Progenitor cell of endocrine pancreas (in vitro differentiated cells): ENCODE data around the gene PHF13. TPM values are rescaled to one million over a fixed set of nuclear protein-coding genes. Genes with fewer than 3 reads are reported as not detected.
A peak's percentile ranks its signal among the peaks of the same experiment; 100 is the strongest.

Experiments
- DNase-seq: peaks from one replicate; pipeline ENCODE4 v3.0.0; 2021; ENCODE audit warnings: low spot score; ENCODE audit not compliant: unreplicated experiment
- H3K27ac Mint-ChIP-seq: 2 replicates; pipeline ENCODE4 v1.8.0; 2021; ENCODE audit warnings: mild to moderate bottlenecking, moderate library complexity, mixed read lengths
- H3K27me3 Mint-ChIP-seq: 2 replicates; pipeline ENCODE4 v1.8.0; 2021; ENCODE audit warnings: mixed read lengths
- H3K36me3 Mint-ChIP-seq: 2 replicates; pipeline ENCODE4 v1.8.0; 2022; ENCODE audit warnings: mixed read lengths; ENCODE audit not compliant: insufficient read depth
- H3K4me1 Mint-ChIP-seq: 2 replicates; pipeline ENCODE4 v1.8.0; 2021; ENCODE audit warnings: low read depth, mixed read lengths
- H3K4me3 Mint-ChIP-seq: 2 replicates; pipeline ENCODE4 v1.8.0; 2021; ENCODE audit warnings: low read depth, mild to moderate bottlenecking, moderate library complexity, mixed read lengths
- H3K9me3 Mint-ChIP-seq: 2 replicates; pipeline ENCODE4 v1.8.0; 2021; ENCODE audit warnings: low read depth, mixed read lengths
- CTCF ChIP-seq: fragments of 200-600 bp; sonication (generic); IDR thresholded peaks from one replicate; pipeline ENCODE4 v1.5.0; 2021; ENCODE audit warnings: antibody characterized with exemption, mild to moderate bottlenecking; ENCODE audit not compliant: unreplicated experiment
- total RNA-seq: library from RNA; stranded (reverse); gene quantifications from 2 replicates; pipeline ENCODE4 v1.2.1, GENCODE V29; 2021

Gene PHF13
- total RNA-seq, 1 donor from 2014 or later: 29.1 TPM

DNA sequence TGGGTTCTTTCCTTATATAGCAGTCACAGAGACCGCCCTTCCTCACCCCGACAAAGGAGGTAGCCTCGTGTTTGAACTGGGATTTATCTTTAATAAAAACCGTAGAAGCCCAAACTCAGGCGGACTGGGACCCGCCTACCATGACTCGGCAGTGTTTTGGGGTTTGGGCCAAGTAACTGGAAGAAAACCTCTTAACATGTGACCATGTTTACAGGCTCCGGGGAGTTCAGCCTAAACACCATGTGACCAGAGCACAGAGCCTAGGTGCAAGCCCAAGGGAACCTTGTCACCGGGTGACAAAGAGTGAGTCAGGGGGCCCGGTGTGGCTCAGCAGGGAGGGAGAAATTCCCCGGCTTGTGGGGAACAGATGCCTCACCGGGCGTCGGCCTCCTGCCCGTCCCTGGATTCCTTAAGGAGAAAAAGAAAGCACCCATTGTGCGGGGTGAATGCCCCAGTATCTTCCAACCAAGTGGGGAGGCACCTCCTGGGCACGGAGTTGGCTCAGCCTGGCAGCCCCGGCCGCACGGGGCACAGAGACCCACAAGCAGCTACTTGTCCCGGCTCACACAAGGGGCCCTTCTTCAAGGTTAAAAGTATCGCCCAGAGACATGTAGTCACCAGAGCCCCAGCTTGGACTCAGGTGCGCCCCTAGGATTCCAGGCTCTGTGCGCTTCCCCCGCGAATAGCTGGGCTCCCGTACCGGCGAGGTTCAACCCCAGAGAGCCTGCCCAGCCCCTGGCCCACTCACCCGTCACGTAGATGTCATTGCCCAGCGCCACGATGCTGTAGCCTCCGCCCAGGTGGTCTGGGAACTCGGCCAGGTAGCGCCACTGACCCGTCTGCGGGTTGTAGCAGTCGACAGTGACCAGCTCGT, 12.2 kb upstream of the PHF13 start:
- no peak for TF ChIP-seq CTCF
- Mint-ChIP-seq H3K4me3 (peak overlapping the region; percentile 87), H3K4me1 (peaks cover 23% of the 10 kb centered on the region), H3K36me3 (peaks cover under 1% of the 10 kb centered on the region), H3K9me3 (no peaks in the 10 kb centered on the region), H3K27ac (peak overlapping the region; percentile 96), H3K27me3 (no peaks in the 10 kb centered on the region)
- DNase-seq: no peak

DNA sequence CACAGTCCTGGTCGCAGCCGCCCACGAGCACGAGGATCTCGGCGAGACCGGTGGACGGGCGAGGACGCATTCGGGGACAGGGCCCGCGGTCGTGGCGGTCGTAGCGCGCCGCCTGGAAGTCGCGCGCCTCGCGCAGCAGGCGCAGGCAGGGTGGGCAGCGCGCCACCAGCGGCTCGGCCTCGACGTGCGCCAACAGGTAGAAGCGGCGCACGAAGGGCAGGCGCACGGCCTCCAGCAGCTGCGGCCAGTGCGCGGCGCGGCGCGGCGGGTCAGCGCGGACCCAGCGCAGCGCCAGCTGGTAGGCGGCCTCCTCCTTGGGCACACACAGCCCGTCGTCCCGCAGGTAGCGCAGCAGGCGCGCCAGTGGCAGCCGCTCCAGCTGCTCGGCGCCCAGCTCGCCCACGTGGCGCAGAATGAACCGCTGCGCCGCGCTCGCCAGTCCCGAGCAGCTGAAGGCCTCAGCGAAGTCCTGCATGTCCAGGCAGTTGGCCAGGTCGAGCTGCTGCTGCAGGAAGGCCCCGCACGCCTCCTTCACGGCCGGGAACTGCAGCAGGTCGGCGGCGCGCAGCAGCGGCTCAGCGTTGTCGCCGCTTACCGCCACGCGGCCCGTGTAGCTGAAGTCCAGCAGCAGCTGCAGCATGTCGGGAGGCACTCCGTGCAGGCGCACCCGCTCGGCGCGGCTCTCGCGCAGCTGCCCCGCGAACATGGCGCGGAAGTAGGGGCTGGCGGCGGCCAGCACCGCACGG, 11.4 kb upstream of the PHF13 start:
- TF ChIP-seq CTCF: peak; percentile 24
- peak overlapping the region; percentile 92 for H3K27ac Mint-ChIP-seq
- no peaks in the 10 kb centered on the region for H3K9me3 Mint-ChIP-seq

GRCh38 chr1:6602669-6603237, 10.8 kb upstream of the PHF13 start, which contains the start of gene KLHL21:
Gene KLHL21, minus strand, starts transcription at chr1:6602869. Its CDS starts 52 bp downstream, at chr1:6602817.
- H3K4me3 Mint-ChIP-seq: peak within 1 kb of the TSS; percentile 87
- H3K27ac Mint-ChIP-seq: peak within 1 kb of the TSS; percentile 99
- no peak for TF ChIP-seq CTCF
- H3K36me3 Mint-ChIP-seq: no peaks in the 10 kb centered on the region
- H3K4me1 Mint-ChIP-seq: peaks cover 23% of the 10 kb centered on the region
- no peaks in the 10 kb centered on the region for H3K27me3 Mint-ChIP-seq
- H3K9me3 Mint-ChIP-seq: no peaks in the 10 kb centered on the region
- peak; percentile 72 for DNase-seq

More for the DNA sequence above, 11.4 kb upstream of the PHF13 start:
- H3K4me1 Mint-ChIP-seq: peaks cover 23% of the 10 kb centered on the region
- DNase-seq: peak; percentile 37
- peak overlapping the region; percentile 87 for H3K4me3 Mint-ChIP-seq
- H3K27me3 Mint-ChIP-seq: no peaks in the 10 kb centered on the region
- no peaks in the 10 kb centered on the region for H3K36me3 Mint-ChIP-seq

DNA sequence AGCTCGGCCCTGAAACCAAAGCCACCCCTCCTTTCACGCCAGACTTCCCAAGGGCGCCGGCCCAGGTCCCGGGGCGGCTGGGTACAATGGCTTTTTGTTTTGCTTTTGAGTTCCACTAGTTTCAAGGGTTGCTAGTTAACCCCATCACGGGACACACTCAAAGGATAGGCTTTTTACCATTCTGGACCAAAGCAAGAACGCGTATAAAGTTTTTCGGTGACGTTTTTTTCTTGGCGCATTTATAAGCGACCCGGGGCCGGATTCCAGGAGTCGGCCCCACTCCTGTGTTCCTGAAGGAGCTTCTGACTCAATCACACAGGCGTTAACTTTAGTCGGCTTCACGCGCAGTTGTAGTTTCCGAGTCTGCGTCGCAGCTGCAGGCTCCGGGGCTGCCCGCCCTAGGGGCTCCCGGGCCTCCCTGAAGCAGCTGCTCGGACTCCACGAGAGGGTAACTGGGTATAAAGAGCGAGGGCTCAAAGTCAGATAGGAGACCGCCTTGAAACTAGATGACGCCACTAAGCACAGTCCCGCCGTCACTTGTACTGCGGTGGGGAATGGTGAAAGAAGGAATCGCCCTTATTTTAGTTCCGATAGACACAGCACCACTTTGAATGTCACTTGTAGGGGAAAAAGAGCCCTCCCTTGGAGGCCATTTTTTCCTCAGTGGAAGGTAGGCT, 10.2 kb upstream of the PHF13 start:
- H3K4me1 Mint-ChIP-seq: peaks cover 23% of the 10 kb centered on the region
- peak overlapping the region; percentile 99 for H3K27ac Mint-ChIP-seq
- no peaks in the 10 kb centered on the region for H3K27me3 Mint-ChIP-seq
- peak overlapping the region; percentile 69 for H3K4me3 Mint-ChIP-seq
- no peaks in the 10 kb centered on the region for H3K9me3 Mint-ChIP-seq
- H3K36me3 Mint-ChIP-seq: no peaks in the 10 kb centered on the region
- DNase-seq: peak; percentile 33
- no peak for TF ChIP-seq CTCF
